IMR-90 (cell line): ENCODE data around the gene DHRS3. TPM values are rescaled to one million over a fixed set of nuclear protein-coding genes. Genes with fewer than 3 reads are reported as not detected.

ENCODE experiments used
- ATAC-seq: fragments of 200-7000 bp; cut with Tn5 transposase; 2 replicates; pipeline ENCODE4 v1.9.1; 2020; ENCODE audit warnings: low read depth, mild to moderate bottlenecking, moderate library complexity
- BruUV-seq: library from RNA; stranded (reverse); fragments of 400-500 nt; replicated peaks from 2 replicates; lab custom pipeline; 2021; lab: Mats Ljungman, UMichigan
- CTCF ChIA-PET: fragments of 300-600 bp; formaldehyde crosslinking; extraction: SDS; loops from one replicate; lab custom pipeline; 2021; ENCODE audit warnings: antibody characterized with exemption; lab: Yijun Ruan, JAX
- POLR2A ChIA-PET: fragments of 300-600 bp; sonication (Branson Sonifier 250); formaldehyde crosslinking; loops from one replicate; lab custom pipeline; 2022; ENCODE audit warnings: antibody characterized with exemption; ENCODE audit not compliant: unreplicated experiment; lab: Charles Lee
- DNase-seq: peaks from one replicate; pipeline ENCODE4 v3.0.0; 2013
- H2AFZ ChIP-seq: replicated peaks from 2 replicates; pipeline ENCODE3; 2013; ENCODE audit warnings: low read length, mild to moderate bottlenecking; ENCODE audit not compliant: poor library complexity
- H2AK5ac ChIP-seq: 2 replicates; pipeline ENCODE4 v1.6.1; 2013; ENCODE audit warnings: low read depth, low read length, inconsistent platforms
- H2AK9ac ChIP-seq: replicated peaks from 2 replicates; pipeline ENCODE3; 2013; ENCODE audit warnings: mild to moderate bottlenecking, low read depth, low read length, moderate library complexity; ENCODE audit not compliant: poor library complexity
- H2BK120ac ChIP-seq: 2 replicates; pipeline ENCODE4 v1.6.1; 2013; ENCODE audit warnings: low read depth, low read length, inconsistent platforms
- H2BK15ac ChIP-seq: 3 replicates; pipeline ENCODE4 v1.6.1; 2013; ENCODE audit warnings: low read depth, low read length, inconsistent platforms
- H2BK20ac ChIP-seq: 2 replicates; pipeline ENCODE4 v1.6.1; 2013; ENCODE audit warnings: low read depth, mild to moderate bottlenecking, inconsistent platforms, low read length, moderate library complexity
- H2BK5ac ChIP-seq: 2 replicates; pipeline ENCODE4 v1.6.1; 2013; ENCODE audit warnings: mild to moderate bottlenecking, low read depth, low read length, inconsistent platforms; ENCODE audit not compliant: poor library complexity, severe bottlenecking
- H3K14ac ChIP-seq: replicated peaks from 2 replicates; pipeline ENCODE4 v1.6.1; 2013; ENCODE audit warnings: low read depth, low read length, inconsistent platforms
- H3K18ac ChIP-seq: 2 replicates; pipeline ENCODE4 v1.6.1; 2013; ENCODE audit warnings: low read depth, low read length, control low read depth
- H3K23ac ChIP-seq: 2 replicates; pipeline ENCODE4 v1.6.1; 2013; ENCODE audit warnings: low read depth, low read length, inconsistent platforms
- H3K27ac ChIP-seq: 2 replicates; pipeline ENCODE4 v1.5.1; 2013; ENCODE audit warnings: mild to moderate bottlenecking, control low read depth, low read length; ENCODE audit not compliant: insufficient read depth
- H3K27me3 ChIP-seq: 2 replicates; pipeline ENCODE4 v1.6.1; 2013; ENCODE audit warnings: low read length; ENCODE audit not compliant: control insufficient read depth, insufficient read depth
- H3K36me3 ChIP-seq: 2 replicates; pipeline ENCODE4 v1.6.1; 2013; ENCODE audit warnings: low read length, mixed read lengths; ENCODE audit not compliant: control insufficient read depth, insufficient read depth
- H3K4ac ChIP-seq: 2 replicates; pipeline ENCODE4 v1.6.1; 2013; ENCODE audit warnings: low read depth, low read length, inconsistent platforms
- H3K4me1 ChIP-seq: 2 replicates; pipeline ENCODE4 v1.6.1; 2013; ENCODE audit warnings: low read length, mixed read lengths; ENCODE audit not compliant: control insufficient read depth, insufficient read depth
- H3K4me2 ChIP-seq: 2 replicates; pipeline ENCODE4 v1.6.1; 2013; ENCODE audit warnings: low read depth, mild to moderate bottlenecking, control low read depth, low read length, moderate library complexity
- H3K4me3 ChIP-seq: 2 replicates; pipeline ENCODE4 v1.5.1; 2013; ENCODE audit warnings: low read depth, mild to moderate bottlenecking, control low read depth, low read length, moderate library complexity; ENCODE audit not compliant: insufficient read depth
- H3K56ac ChIP-seq: 2 replicates; pipeline ENCODE4 v1.6.1; 2013; ENCODE audit warnings: low read length, inconsistent platforms; ENCODE audit not compliant: insufficient read depth; ENCODE audit errors: extremely low read depth
- H3K79me1 ChIP-seq, 2 experiments: 2 replicates each; pipeline ENCODE4 v1.6.1; 2013; ENCODE audit warnings: low read length in 2 of 2, inconsistent platforms in 1 of 2, low read depth in 1 of 2
- H3K9ac ChIP-seq: 2 replicates; pipeline ENCODE4 v1.6.1; 2013; ENCODE audit warnings: low read depth, low read length, control low read depth
- H3K9me1 ChIP-seq: 2 replicates; pipeline ENCODE4 v1.6.1; 2013; ENCODE audit warnings: low read length, inconsistent platforms; ENCODE audit not compliant: insufficient read depth
- H3K9me3 ChIP-seq: 2 replicates; pipeline ENCODE4 v1.6.1; 2013; ENCODE audit warnings: low read length; ENCODE audit not compliant: control insufficient read depth, insufficient read depth
- H4K20me1 ChIP-seq: 2 replicates; pipeline ENCODE4 v1.6.1; 2013; ENCODE audit warnings: low read length, inconsistent platforms; ENCODE audit not compliant: insufficient read depth
- H4K5ac ChIP-seq: 2 replicates; pipeline ENCODE4 v1.6.1; 2013; ENCODE audit warnings: mild to moderate bottlenecking, low read depth, low read length, control low read depth
- H4K8ac ChIP-seq, 2 experiments: 2 replicates each; pipeline ENCODE4 v1.6.1; 2013; ENCODE audit warnings: low read depth in 2 of 2, low read length in 2 of 2, control low read depth in 1 of 2, inconsistent platforms in 1 of 2
- H4K91ac ChIP-seq: 2 replicates; pipeline ENCODE4 v1.6.1; 2013; ENCODE audit warnings: low read depth, low read length, inconsistent platforms; ENCODE audit not compliant: insufficient read depth
- BHLHE40 ChIP-seq: fragments of 150-350 bp; IDR thresholded peaks from 2 replicates; pipeline ENCODE4 v1.6.1; 2016; ENCODE audit warnings: mild to moderate bottlenecking, low read depth, low read length
- CEBPB ChIP-seq: IDR thresholded peaks from 2 replicates; pipeline ENCODE4 v1.6.1; 2012; ENCODE audit warnings: low read depth, low read length, improper control_type of control experiment
- CHD1 ChIP-seq: IDR thresholded peaks from 2 replicates; pipeline ENCODE4 v1.6.1; 2012; ENCODE audit warnings: low read depth, low read length, improper control_type of control experiment
- CTCF ChIP-seq: conservative IDR thresholded peaks from 2 replicates; pipeline ENCODE4 v1.5.1; 2012; ENCODE audit warnings: mild to moderate bottlenecking, low read depth, low read length, improper control_type of control experiment
- FOS ChIP-seq: fragments of 150-350 bp; IDR thresholded peaks from 2 replicates; pipeline ENCODE4 v1.6.1; 2016; ENCODE audit warnings: low read depth, low read length
- MAFK ChIP-seq: IDR thresholded peaks from 2 replicates; pipeline ENCODE4 v1.6.1; 2012; ENCODE audit warnings: low read depth, low read length, improper control_type of control experiment
- MAZ ChIP-seq: IDR thresholded peaks from 2 replicates; pipeline ENCODE4 v1.6.1; 2012; ENCODE audit warnings: low read depth, mild to moderate bottlenecking, low read length, improper control_type of control experiment, moderate library complexity, borderline replicate concordance
- MXI1 ChIP-seq: IDR thresholded peaks from 2 replicates; pipeline ENCODE4 v1.6.1; 2012; ENCODE audit warnings: low read depth, mild to moderate bottlenecking, low read length, moderate library complexity, borderline replicate concordance
- NFE2L2 ChIP-seq: fragments of 150-350 bp; IDR thresholded peaks from 2 replicates; pipeline ENCODE4 v1.6.1; 2016; ENCODE audit warnings: low read depth, mild to moderate bottlenecking, low read length
- POLR2A ChIP-seq: IDR thresholded peaks from 2 replicates; pipeline ENCODE4 v1.6.1; 2012; ENCODE audit warnings: mild to moderate bottlenecking, low read depth, low read length
- RAD21 ChIP-seq: IDR thresholded peaks from 2 replicates; pipeline ENCODE4 v1.6.1; 2012; ENCODE audit warnings: low read length, improper control_type of control experiment
- RCOR1 ChIP-seq: IDR thresholded peaks from 2 replicates; pipeline ENCODE4 v1.6.1; 2012; ENCODE audit warnings: mild to moderate bottlenecking, low read length, improper control_type of control experiment; ENCODE audit not compliant: insufficient replicate concordance
- RFX5 ChIP-seq: IDR thresholded peaks from 2 replicates; pipeline ENCODE4 v1.8.0; 2012; ENCODE audit warnings: low read depth, mild to moderate bottlenecking, low read length, moderate library complexity
- SMC3 ChIP-seq: fragments of 150-350 bp; IDR thresholded peaks from 2 replicates; pipeline ENCODE4 v1.6.1; 2016; ENCODE audit warnings: low read depth, mild to moderate bottlenecking, antibody characterized with exemption, low read length, moderate library complexity
- WGBS, 2 experiments: methylation state at CpG; one replicate each; pipeline versions ENCODE4 v1.1.5 to v1.1.7; 2013; ENCODE audit warnings: missing lambda C conversion rate in 2 of 2; ENCODE audit not compliant: insufficient read length in 1 of 2; ENCODE audit errors: extremely low coverage in 2 of 2; 5-methylcytosine and 5-hydroxymethylcytosine counted together
- dilution Hi-C: fragments of 300-500 bp; cut with HindIII; formaldehyde crosslinking; loops from one replicate; pipeline ENCODE4 v1.14.3; 2018; ENCODE audit warnings: low sequenced_read_pairs; ENCODE audit not compliant: unreplicated experiment
- in situ Hi-C: fragments of 300-500 bp; cut with MboI; formaldehyde crosslinking; loops from 3 replicates; pipeline ENCODE4 v1.14.3; 2019; ENCODE audit warnings: low sequenced_read_pairs, inconsistent platforms, mixed read lengths
- intact Hi-C: fragments of 100-400 bp; cut with micrococcal nuclease; formaldehyde crosslinking; loops from 2 replicates; pipeline ENCODE4 v1.10.0; 2022
- polyA plus RNA-seq, 3 experiments: library from polyadenylated mRNA; depleted of rRNA; stranded (reverse); fragments of >200 nt; gene quantifications; 2 replicates each; pipeline ENCODE4 v1.2.3, GENCODE V29; 2012; ENCODE audit warnings: low replicate concordance in 1 of 3
- total RNA-seq: library from RNA; depleted of rRNA; stranded (reverse); fragments of >200 nt; gene quantifications from 2 replicates; pipeline ENCODE4 v1.2.3, GENCODE V29; 2012
- TF ChIP-seq, protein P1 (sequence below): fragments of 150-350 bp; IDR thresholded peaks from 2 replicates; pipeline ENCODE4 v1.6.1; 2016; ENCODE audit warnings: low read depth, mild to moderate bottlenecking, low read length, moderate library complexity, borderline replicate concordance
- TF ChIP-seq, protein P2 (sequence below): fragments of 150-350 bp; IDR thresholded peaks from 2 replicates; pipeline ENCODE4 v1.6.1; 2017; ENCODE audit warnings: mild to moderate bottlenecking, antibody characterized with exemption, low read length, low read depth

DHRS3 gene
- total and polyA plus RNA-seq, 2 of the 4 experiments (the other 2 are of a cell fraction), result 11.2 to 14.5 TPM

DNA sequence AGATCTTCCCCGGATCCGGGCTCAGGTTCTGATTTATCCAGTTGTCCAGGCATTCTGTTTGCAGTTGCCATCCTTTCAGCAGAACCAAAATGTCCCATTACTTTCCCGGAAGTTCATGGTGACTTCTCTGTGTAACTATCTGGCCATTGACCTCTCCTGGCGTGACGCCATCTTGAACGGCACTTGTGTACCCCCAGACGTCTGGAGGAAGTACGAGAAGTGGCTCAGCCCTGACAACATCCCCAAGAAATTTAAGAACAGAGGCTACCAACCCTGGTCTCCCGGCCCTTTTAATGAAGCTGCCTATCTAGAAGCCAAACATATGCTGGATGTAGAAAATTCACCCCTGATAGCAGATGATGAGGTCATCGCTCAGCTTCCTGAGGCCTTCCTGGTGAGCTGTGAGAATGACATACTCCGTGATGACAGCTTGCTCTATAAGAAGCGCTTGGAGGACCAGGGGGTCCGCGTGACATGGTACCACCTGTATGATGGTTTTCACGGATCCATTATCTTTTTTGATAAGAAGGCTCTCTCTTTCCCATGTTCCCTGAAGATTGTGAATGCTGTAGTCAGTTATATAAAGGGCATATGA lies 48.2 kb upstream of the DHRS3 start:
- no peak overlapping the region for H2BK15ac ChIP-seq
- no peaks in the 10 kb centered on the region for H3K9me1 ChIP-seq
- no peak overlapping the region for H3K9ac ChIP-seq
- WGBS, 2 experiments, result 79% methylated on average over 6 of the region's 15 CpGs; no CpG with 5 or more reads in 1 of the 2 experiments
- no peaks in the 10 kb centered on the region for H3K36me3 ChIP-seq
- intact Hi-C loops, result no loop called here
- no peak for ATAC-seq
- no peak overlapping the region for H2BK20ac ChIP-seq
- H2AK9ac ChIP-seq, result no peak overlapping the region
- peaks cover 5% of the 10 kb centered on the region; the same call in 1 of the 2 replicates for H3K9me3 ChIP-seq
- no peak overlapping the region for H3K4me3 ChIP-seq
- no peak overlapping the region for H2AFZ ChIP-seq
- BruUV-seq, result no TSS peak
- H3K14ac ChIP-seq, result no peak overlapping the region
- no peaks in the 10 kb centered on the region for H3K4me1 ChIP-seq
- H2BK120ac ChIP-seq, result no peak overlapping the region
- POLR2A ChIA-PET, result no interaction called here
- dilution Hi-C loops, result no loop called here
- no peak overlapping the region for H3K56ac ChIP-seq
- H3K4ac ChIP-seq, result no peak overlapping the region
- peaks cover 3% of the 10 kb centered on the region; the same call in 1 of the 2 replicates for H3K27me3 ChIP-seq
- in situ Hi-C loops, result no loop called here
- H4K8ac ChIP-seq, result no peak overlapping the region
- no peak overlapping the region for H3K18ac ChIP-seq
- H2AK5ac ChIP-seq, result no peak overlapping the region
- H3K79me1 ChIP-seq, result no peaks in the 10 kb centered on the region
- no peak overlapping the region for H3K4me2 ChIP-seq
- TF ChIP-seq POLR2A, result no peak
- no peak for TF ChIP-seq NFE2L2
- TF ChIP-seq MAZ, result no peak
- no peak for TF ChIP-seq CEBPB
- TF ChIP-seq SMC3, result no peak
- no peak for TF ChIP-seq FOS
- TF ChIP-seq RFX5, result no peak
- TF ChIP-seq RAD21, result no peak
- TF ChIP-seq BHLHE40, result no peak
- no peak for TF ChIP-seq CTCF
- no peak for TF ChIP-seq RCOR1
- TF ChIP-seq, protein P1, sequence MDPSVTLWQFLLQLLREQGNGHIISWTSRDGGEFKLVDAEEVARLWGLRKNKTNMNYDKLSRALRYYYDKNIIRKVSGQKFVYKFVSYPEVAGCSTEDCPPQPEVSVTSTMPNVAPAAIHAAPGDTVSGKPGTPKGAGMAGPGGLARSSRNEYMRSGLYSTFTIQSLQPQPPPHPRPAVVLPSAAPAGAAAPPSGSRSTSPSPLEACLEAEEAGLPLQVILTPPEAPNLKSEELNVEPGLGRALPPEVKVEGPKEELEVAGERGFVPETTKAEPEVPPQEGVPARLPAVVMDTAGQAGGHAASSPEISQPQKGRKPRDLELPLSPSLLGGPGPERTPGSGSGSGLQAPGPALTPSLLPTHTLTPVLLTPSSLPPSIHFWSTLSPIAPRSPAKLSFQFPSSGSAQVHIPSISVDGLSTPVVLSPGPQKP, result no peak
- no peak for TF ChIP-seq MAFK
- TF ChIP-seq, protein P2, sequence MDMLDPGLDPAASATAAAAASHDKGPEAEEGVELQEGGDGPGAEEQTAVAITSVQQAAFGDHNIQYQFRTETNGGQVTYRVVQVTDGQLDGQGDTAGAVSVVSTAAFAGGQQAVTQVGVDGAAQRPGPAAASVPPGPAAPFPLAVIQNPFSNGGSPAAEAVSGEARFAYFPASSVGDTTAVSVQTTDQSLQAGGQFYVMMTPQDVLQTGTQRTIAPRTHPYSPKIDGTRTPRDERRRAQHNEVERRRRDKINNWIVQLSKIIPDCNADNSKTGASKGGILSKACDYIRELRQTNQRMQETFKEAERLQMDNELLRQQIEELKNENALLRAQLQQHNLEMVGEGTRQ, result no peak
- no peak for TF ChIP-seq MXI1
- TF ChIP-seq CHD1, result no peak
- H2BK5ac ChIP-seq, result no peak overlapping the region
- DNase-seq, result peak; percentile 22
- CTCF ChIA-PET, result no interaction called here
- H4K5ac ChIP-seq, result no peak overlapping the region
- H3K27ac ChIP-seq, result no peak overlapping the region
- H4K91ac ChIP-seq, result no peak overlapping the region
- no peak overlapping the region for H3K23ac ChIP-seq
- H4K20me1 ChIP-seq, result no peaks in the 10 kb centered on the region
